ENCODE data around the gene MYH3. TPM values are rescaled to one million over a fixed set of nuclear protein-coding genes. Genes with fewer than 3 reads are reported as not detected.
A peak's percentile ranks its signal among the peaks of the same experiment; 100 is the strongest.

Gene MYH3
- polyA plus RNA-seq, 2 of the 4 experiments (the other 2 are of a cell fraction): 1.6 to 2.1 TPM

DNA sequence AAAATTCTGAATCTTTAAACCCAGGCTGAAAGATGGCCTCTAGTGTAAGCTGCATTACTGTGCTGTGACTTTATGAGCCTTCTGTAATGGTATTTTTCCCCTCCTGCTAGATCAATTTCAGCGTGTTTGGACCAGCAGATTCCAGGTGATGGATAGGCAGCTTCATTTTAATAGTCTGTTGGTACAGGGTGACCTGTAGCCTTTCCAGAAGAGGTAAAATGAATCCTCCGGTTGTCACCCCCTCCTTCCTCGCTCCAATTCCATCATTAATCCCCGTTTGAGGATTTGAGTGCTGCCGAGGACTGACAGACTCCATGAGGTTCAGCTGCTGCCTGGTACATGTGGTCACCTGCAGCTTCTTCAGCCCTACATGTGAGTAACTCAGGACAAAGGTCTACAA lies 48.9 kb downstream of the MYH3 start:
- H3K27ac ChIP-seq: no peak overlapping the region

GRCh38 chr17:10606110-10606509 lies 51.0 kb downstream of the MYH3 start:
- FAIRE-seq: no peak
- Histone ChIP-seq H3K4me3 (no peak overlapping the region), H3K4me2 (no peak overlapping the region), H3K4me1 (no peaks in the 10 kb centered on the region), H3K27ac (no peak overlapping the region), H3K9me3 (no peaks in the 10 kb centered on the region)
- 29% methylated on average over 3 of the region's 3 CpGs for WGBS (ENCODE audit: missing lambda C conversion rate)
- ChIA-PET POLR2A (no interaction called here), CTCF (interaction anchor here (8.3 kb wide), 1 partner anchor 10 kb away, joined by 109 read pairs; no protein-coding TSS in a partner anchor)
- TF ChIP-seq TP53 (CRISPR knock-in tag; IDR thresholded peaks at IDR 0.05): no peak
- no peak for TF ChIP-seq MYC (IDR thresholded peaks at IDR 0.05; ENCODE audit: borderline replicate concordance, low read length)
- TF ChIP-seq FOSL2 (IDR thresholded peaks at IDR 0.05): no peak
- no peak for TF ChIP-seq FOSL2 (CRISPR knock-in tag; IDR thresholded peaks at IDR 0.05)
- DNase-seq (ENCODE audit: low read depth in 1 of 2, low spot score in 1 of 2): no peak
- no peak for ATAC-seq

More for the DNA sequence above, 48.9 kb downstream of the MYH3 start:
- CTCF ChIA-PET: interaction anchor here (1.4 to 14.2 kb wide), 4 partner anchors 8 to 39 kb away, joined by 4 to 315 read pairs (median 12); no protein-coding TSS in a partner anchor
- Histone ChIP-seq H3K9me3 (no peaks in the 10 kb centered on the region), H3K4me2 (no peak overlapping the region), H3K4me3 (no peak overlapping the region), H3K4me1 (no peaks in the 10 kb centered on the region; the same call in 2 of the 3 replicates)
- ATAC-seq: no peak
- no peak for TF ChIP-seq NPAS2 (CRISPR knock-in tag; IDR thresholded peaks at IDR 0.05; ENCODE audit: borderline replicate concordance)
- no peak for TF ChIP-seq MAFK (IDR thresholded peaks at IDR 0.05; ENCODE audit: partially characterized antibody)
- TF ChIP-seq SMC3 (IDR thresholded peaks at IDR 0.05): no peak
- TF ChIP-seq, protein P1, sequence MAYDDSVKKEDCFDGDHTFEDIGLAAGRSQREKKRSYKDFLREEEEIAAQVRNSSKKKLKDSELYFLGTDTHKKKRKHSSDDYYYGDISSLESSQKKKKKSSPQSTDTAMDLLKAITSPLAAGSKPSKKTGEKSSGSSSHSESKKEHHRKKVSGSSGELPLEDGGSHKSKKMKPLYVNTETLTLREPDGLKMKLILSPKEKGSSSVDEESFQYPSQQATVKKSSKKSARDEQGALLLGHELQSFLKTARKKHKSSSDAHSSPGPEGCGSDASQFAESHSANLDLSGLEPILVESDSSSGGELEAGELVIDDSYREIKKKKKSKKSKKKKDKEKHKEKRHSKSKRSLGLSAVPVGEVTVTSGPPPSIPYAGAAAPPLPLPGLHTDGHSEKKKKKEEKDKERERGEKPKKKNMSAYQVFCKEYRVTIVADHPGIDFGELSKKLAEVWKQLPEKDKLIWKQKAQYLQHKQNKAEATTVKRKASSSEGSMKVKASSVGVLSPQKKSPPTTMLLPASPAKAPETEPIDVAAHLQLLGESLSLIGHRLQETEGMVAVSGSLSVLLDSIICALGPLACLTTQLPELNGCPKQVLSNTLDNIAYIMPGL (CRISPR knock-in tag; IDR thresholded peaks at IDR 0.05; ENCODE audit: borderline replicate concordance): no peak
- TF ChIP-seq HOXA7 (CRISPR knock-in tag; IDR thresholded peaks at IDR 0.05): no peak
- no peak for TF ChIP-seq TP53 (CRISPR knock-in tag; IDR thresholded peaks at IDR 0.05)
- TF ChIP-seq ZFP36 (IDR thresholded peaks at IDR 0.05; ENCODE audit: borderline replicate concordance, partially characterized antibody): no peak
- no peak for TF ChIP-seq POLR2AphosphoS2 (conservative IDR thresholded peaks at IDR 0.05; ENCODE audit: low read length)
- TF ChIP-seq RCOR1 (IDR thresholded peaks at IDR 0.05; ENCODE audit: low read depth, low read length): no peak
- no peak for TF ChIP-seq MYC (IDR thresholded peaks at IDR 0.05; ENCODE audit: borderline replicate concordance, low read length)
- TF ChIP-seq, protein P2, sequence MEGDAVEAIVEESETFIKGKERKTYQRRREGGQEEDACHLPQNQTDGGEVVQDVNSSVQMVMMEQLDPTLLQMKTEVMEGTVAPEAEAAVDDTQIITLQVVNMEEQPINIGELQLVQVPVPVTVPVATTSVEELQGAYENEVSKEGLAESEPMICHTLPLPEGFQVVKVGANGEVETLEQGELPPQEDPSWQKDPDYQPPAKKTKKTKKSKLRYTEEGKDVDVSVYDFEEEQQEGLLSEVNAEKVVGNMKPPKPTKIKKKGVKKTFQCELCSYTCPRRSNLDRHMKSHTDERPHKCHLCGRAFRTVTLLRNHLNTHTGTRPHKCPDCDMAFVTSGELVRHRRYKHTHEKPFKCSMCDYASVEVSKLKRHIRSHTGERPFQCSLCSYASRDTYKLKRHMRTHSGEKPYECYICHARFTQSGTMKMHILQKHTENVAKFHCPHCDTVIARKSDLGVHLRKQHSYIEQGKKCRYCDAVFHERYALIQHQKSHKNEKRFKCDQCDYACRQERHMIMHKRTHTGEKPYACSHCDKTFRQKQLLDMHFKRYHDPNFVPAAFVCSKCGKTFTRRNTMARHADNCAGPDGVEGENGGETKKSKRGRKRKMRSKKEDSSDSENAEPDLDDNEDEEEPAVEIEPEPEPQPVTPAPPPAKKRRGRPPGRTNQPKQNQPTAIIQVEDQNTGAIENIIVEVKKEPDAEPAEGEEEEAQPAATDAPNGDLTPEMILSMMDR (IDR thresholded peaks at IDR 0.05): no peak
- TF ChIP-seq ELK1 (IDR thresholded peaks at IDR 0.05; ENCODE audit: low read depth, low read length): no peak
- no peak for TF ChIP-seq RFX5 (IDR thresholded peaks at IDR 0.05)
- DNase-seq (ENCODE audit: low read depth in 1 of 2, low spot score in 1 of 2): no peak
- POLR2A ChIA-PET: no interaction called here
- 24% methylated on average over 5 of the region's 5 CpGs for WGBS (ENCODE audit: missing lambda C conversion rate)
- no peak for FAIRE-seq

DNA sequence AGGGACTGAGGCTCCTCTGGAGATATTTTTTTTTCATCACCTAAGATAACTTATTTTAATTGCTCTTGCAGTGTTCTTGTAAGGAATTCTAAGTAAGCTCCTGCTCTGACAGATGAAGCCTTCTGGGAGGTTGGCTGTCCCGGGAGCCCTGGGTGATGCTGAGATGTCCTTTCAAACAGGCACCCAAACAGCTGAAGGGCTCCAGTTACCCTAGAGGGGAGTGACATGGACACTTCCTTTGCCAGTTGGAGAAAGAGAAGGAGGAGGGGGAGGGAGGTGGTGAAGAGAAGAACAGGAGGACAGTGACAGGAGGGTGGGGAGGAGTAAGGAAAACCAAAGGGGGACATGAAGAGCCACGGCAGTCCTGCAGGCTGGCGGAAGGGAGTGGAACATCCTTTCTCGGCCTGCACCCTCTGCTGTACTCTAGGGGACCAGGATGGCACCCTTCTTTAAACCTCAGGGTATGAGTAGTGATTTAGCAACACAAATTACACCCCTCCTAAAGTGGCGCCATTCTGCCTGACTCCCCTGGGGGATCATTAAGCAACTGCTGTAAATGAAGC lies 51.8 kb downstream of the MYH3 start:
- 19% methylated on average over 5 of the region's 5 CpGs for WGBS (ENCODE audit: missing lambda C conversion rate)
- no peak overlapping the region for H3K4me3 ChIP-seq
- no peak for DNase-seq (ENCODE audit: low read depth in 1 of 2, low spot score in 1 of 2)
- H3K9me3 ChIP-seq: no peaks in the 10 kb centered on the region
- ChIA-PET POLR2A (no interaction called here), CTCF (interaction anchor here (0.6 to 8.3 kb wide), 6 partner anchors 11 to 365 kb away, joined by 3 to 109 read pairs (median 4); no protein-coding TSS in a partner anchor)
- peak in 1 of 2 experiments; percentile 23; a peak in 2 of 6 replicates for ATAC-seq
- FAIRE-seq: no peak
- H3K4me2 ChIP-seq: no peak overlapping the region
- H3K4me1 ChIP-seq: no peaks in the 10 kb centered on the region
- H3K27ac ChIP-seq: no peak overlapping the region
- TF ChIP-seq MYC (IDR thresholded peaks at IDR 0.05; ENCODE audit: borderline replicate concordance, low read length) (no peak), GATA3 (IDR thresholded peaks at IDR 0.05; ENCODE audit: borderline replicate concordance) (no peak), EP300 (IDR thresholded peaks at IDR 0.05) (no peak), ATOH8 (CRISPR knock-in tag; IDR thresholded peaks at IDR 0.05; ENCODE audit: low read depth) (no peak), USF2 (IDR thresholded peaks at IDR 0.05) (no peak), NPAS2 (CRISPR knock-in tag; IDR thresholded peaks at IDR 0.05; ENCODE audit: borderline replicate concordance) (no peak), HOXB13 (CRISPR knock-in tag; IDR thresholded peaks at IDR 0.05; ENCODE audit: low read depth) (no peak), HEYL (CRISPR knock-in tag; IDR thresholded peaks at IDR 0.05) (no peak), HOXA7 (CRISPR knock-in tag; IDR thresholded peaks at IDR 0.05) (no peak), ZC3H11A (IDR thresholded peaks at IDR 0.05) (no peak), HOXB5 (CRISPR knock-in tag; IDR thresholded peaks at IDR 0.05) (no peak)
